HUES48 (cell line): ENCODE results near the gene SH3RF1.

ENCODE experiments used
- H3K27ac ChIP-seq: one replicate; pipeline ENCODE4 v1.7.0; 2013; ENCODE audit warnings: low read depth, low read length, inconsistent platforms
- H3K27me3 ChIP-seq: 2 replicates; pipeline ENCODE4 v1.6.1; 2013; ENCODE audit warnings: mild to moderate bottlenecking, low read length; ENCODE audit not compliant: control insufficient read depth, insufficient read depth
- H3K36me3 ChIP-seq: 2 replicates; pipeline ENCODE4 v1.6.1; 2013; ENCODE audit warnings: low read length; ENCODE audit not compliant: control insufficient read depth, insufficient read depth
- H3K4me1 ChIP-seq: 2 replicates; pipeline ENCODE4 v1.6.1; 2013; ENCODE audit warnings: mild to moderate bottlenecking, low read length; ENCODE audit not compliant: control insufficient read depth, insufficient read depth
- H3K4me3 ChIP-seq: 2 replicates; pipeline ENCODE4 v1.5.1; 2013; ENCODE audit warnings: mild to moderate bottlenecking, low read depth, low read length
- H3K9ac ChIP-seq: 2 replicates; pipeline ENCODE4 v1.6.1; 2013; ENCODE audit warnings: mild to moderate bottlenecking, low read depth, low read length, moderate library complexity
- H3K9me3 ChIP-seq: 2 replicates; pipeline ENCODE4 v1.6.1; 2013; ENCODE audit warnings: low read length; ENCODE audit not compliant: control insufficient read depth, insufficient read depth

SH3RF1 gene

DNA sequence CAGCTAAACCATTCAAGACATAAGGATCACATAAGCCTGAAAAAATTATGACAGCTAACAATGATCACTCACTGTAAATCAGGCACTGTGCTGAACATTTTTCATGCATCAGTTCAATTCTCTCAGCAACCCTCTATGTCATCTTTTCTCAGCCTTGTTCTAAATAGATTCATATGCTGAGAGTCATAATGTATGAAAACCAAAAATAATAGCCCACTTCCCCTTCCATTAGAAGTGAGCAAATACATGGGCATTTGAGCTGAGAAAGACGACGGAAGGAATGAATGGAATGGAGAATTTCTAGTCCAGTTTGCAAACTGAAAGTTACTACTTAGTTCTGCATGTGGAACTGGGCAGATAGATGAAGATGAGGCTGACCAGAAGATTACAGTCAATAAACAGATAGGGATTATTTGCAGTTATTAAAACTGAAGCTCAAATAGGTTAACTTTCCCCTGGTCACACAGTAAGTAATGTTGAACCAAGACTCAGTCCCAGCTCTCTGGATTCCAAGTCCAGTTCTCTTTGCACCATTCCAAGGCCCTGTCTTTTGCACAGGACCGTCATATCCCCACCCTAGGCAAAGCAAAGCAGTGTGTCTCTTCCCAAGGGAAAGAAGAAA is 1.6 kb upstream of the SH3RF1 start:
- no peak overlapping the region for H3K9ac ChIP-seq
- H3K4me1 ChIP-seq = peaks cover 36% of the 10 kb centered on the region
- peaks cover 13% of the 10 kb centered on the region for H3K27me3 ChIP-seq
- H3K36me3 ChIP-seq = no peaks in the 10 kb centered on the region
- H3K27ac ChIP-seq = no peak overlapping the region
- no peaks in the 10 kb centered on the region for H3K9me3 ChIP-seq
- peak overlapping the region; percentile 79; the same call in 1 of the 2 replicates for H3K4me3 ChIP-seq

DNA sequence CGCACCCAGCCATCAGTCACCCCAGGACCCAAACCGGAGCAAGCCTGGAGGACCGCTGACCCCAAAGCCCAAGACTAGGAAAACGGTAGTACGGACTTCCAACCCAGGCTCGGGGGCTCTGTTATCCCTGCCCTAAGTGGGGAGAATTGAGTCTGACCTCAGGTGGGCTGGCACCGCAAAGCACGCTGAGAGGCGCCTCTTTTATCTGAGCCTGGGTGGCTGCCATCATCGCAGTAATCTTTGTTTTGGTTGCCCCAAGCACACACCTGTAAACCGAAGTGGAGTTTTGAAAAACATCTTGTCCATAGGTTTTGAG is 894 bp upstream of the SH3RF1 start:
- Histone ChIP-seq H3K27me3 (peaks cover 13% of the 10 kb centered on the region), H3K4me1 (peaks cover 38% of the 10 kb centered on the region), H3K9me3 (no peaks in the 10 kb centered on the region), H3K4me3 (peak overlapping the region; percentile 79), H3K27ac (peak overlapping the region; percentile 1), H3K9ac (peak overlapping the region; percentile 71), H3K36me3 (no peaks in the 10 kb centered on the region)

DNA sequence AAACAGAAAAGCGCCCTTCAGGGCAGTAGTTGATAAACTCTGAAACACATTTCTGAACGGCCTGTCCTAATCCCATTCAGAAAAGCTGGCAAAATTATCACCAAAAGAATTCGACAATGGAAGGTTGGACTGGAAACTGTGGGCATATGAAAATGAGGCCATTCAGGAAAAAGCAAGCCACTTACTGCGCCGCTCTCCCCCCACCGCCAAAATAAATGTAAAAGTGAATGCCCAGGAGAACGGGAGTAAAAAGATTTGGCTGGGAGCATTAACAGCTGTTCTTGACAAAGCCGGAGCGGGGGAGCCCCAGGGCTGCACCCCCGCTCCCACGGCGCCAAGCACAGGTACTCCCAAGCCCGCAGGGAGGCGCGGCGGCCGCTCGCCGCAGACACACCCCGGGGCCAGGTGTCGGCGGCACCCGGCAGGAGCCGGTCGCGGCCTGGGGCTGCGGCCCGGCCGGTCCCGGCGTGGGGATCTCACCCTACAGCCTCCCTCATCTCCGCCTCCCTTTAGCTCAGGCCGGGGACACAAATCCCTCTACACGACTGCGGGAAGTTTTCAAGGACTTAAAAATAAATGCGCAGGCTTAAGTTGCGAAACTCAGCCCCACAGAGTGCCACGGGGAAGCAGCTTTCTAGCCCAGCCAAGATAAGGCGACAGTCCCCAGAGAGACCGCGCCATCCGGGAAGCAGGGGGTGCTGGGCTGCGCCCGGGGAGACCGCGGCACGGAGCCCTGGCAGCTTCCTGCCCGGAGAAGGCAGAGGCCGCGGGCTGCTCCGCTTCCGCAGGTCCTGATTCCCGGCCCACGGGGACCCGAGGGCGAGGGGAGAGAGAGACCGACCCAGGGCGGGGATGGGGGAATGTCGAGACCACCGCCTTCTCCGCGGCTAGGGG is 593 bp downstream of the SH3RF1 start:
- Histone ChIP-seq H3K36me3 (no peaks in the 10 kb centered on the region), H3K27me3 (peaks cover 13% of the 10 kb centered on the region), H3K27ac (peak overlapping the region; percentile 73), H3K4me1 (peaks cover 43% of the 10 kb centered on the region), H3K9ac (peak overlapping the region; percentile 71), H3K4me3 (peak overlapping the region; percentile 79), H3K9me3 (no peaks in the 10 kb centered on the region)

DNA sequence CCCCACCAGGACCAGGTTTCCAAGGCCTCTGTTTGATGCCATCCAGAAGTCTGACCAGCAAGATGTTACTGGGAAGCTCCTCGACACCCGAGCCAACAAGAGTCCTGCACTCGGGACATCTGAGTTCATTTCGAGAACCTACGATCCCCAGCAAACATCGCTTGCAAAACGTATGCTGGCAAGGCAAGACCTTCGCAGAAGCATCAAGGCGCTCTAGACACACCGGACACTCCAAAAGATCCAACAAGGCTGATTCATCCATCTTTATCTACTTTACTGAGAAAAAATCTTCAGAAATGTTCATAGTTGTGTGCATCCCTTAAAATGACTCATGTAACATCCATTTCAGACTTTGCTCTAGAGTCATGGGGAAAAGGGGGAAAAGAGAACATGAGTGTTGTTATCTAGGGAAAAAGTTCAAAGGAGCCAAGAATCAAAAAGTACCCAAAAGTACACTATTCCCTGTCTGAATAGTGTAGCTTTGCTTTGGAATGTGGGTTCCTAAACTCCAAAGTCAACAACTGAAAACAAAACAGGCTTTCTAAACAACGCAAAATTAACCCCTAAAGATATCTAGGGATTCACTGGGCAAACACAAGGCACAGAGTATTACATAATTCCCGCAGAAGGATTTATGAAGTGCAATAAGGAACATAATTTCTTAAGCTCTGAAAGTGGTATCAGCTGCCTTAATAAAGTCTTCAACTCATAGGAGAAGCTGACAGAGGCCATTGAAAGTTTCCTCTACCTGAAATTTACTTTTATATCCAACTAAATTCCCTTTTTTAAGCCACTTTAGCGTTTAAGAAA is 1.6 kb downstream of the SH3RF1 start:
- H3K36me3 ChIP-seq = peaks cover 4% of the 10 kb centered on the region
- H3K4me3 ChIP-seq = peak overlapping the region; percentile 79
- H3K27me3 ChIP-seq = peaks cover 13% of the 10 kb centered on the region
- no peaks in the 10 kb centered on the region for H3K9me3 ChIP-seq
- H3K4me1 ChIP-seq = peaks cover 43% of the 10 kb centered on the region
- peak overlapping the region; percentile 31 for H3K27ac ChIP-seq
- no peak overlapping the region for H3K9ac ChIP-seq

DNA sequence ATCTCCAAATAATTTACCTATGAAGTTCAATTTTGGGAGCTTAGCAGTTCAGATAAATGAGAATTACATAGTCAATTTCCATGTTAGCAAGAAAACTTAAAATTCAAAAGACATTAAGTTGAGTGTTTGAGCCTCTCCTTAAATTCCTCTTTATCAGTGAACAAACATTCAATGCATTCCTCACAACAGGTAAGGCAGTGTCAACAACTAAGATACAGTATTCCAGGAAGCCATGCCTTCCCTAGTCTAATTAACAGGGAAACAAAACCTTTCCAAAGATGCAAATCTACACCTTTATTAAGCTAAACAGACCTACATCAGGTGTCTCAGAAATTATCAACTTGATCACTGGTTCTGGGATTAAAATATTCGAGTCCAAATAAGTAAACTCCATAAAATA is 3.7 kb downstream of the SH3RF1 start:
- peaks cover 7% of the 10 kb centered on the region for H3K27me3 ChIP-seq
- peak overlapping the region; percentile 71 for H3K27ac ChIP-seq
- H3K36me3 ChIP-seq = peaks cover 10% of the 10 kb centered on the region
- peak overlapping the region; percentile 43 for H3K4me3 ChIP-seq
- peaks cover 38% of the 10 kb centered on the region for H3K4me1 ChIP-seq
- H3K9ac ChIP-seq = peak overlapping the region; percentile 20; the same call in 1 of the 2 replicates
- no peaks in the 10 kb centered on the region for H3K9me3 ChIP-seq

DNA sequence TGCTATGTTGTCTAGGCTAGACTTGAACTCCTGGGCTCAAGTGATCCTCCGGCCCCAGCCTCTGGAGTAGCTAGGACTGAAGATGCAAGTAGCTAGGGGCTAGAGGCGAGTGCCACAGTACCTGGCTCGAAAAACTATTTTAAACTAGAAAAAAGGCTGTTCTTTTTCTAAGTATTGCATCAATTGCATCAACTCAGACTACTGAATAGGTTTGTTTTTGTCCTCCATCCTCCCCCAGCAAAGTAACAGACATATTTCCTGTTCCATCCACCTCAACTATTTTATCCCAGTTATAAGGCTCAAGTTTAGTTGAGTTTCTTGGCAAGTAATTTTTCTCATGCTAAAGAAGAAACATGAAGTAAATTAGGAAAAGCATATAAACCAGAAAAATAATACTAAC is 4.1 kb downstream of the SH3RF1 start:
- Histone ChIP-seq H3K27ac (peak overlapping the region; percentile 71), H3K27me3 (peaks cover 3% of the 10 kb centered on the region; the same call in 1 of the 2 replicates), H3K9me3 (no peaks in the 10 kb centered on the region), H3K9ac (0 out of 2 replicates have a peak overlapping the region, but pooled peaks have one; percentile 13), H3K36me3 (peaks cover 10% of the 10 kb centered on the region), H3K4me1 (peaks cover 34% of the 10 kb centered on the region), H3K4me3 (peak overlapping the region; percentile 43)

DNA sequence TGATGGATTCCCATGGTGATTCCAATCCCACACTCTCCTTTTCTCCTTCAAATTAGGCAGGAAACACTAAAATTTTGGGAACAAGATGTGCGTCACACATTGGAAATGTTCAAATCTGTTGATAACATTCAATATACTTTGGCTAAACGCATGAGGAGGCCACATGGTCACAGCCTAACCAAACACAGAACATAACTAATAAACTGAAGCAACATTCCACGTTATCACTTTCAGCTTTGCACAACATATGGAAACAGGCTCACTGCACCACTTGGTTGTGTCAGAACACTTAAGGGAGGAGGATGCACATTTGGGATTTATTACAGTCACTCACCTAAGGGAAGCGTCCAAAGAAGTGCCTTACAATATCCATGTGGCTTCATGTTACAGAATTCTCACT is 4.7 kb downstream of the SH3RF1 start:
- H3K4me3 ChIP-seq = no peak overlapping the region
- no peaks in the 10 kb centered on the region for H3K27me3 ChIP-seq
- no peak overlapping the region for H3K27ac ChIP-seq
- H3K9ac ChIP-seq = no peak overlapping the region
- peaks cover 39% of the 10 kb centered on the region for H3K4me1 ChIP-seq
- H3K9me3 ChIP-seq = no peaks in the 10 kb centered on the region
- peaks cover 10% of the 10 kb centered on the region for H3K36me3 ChIP-seq

DNA sequence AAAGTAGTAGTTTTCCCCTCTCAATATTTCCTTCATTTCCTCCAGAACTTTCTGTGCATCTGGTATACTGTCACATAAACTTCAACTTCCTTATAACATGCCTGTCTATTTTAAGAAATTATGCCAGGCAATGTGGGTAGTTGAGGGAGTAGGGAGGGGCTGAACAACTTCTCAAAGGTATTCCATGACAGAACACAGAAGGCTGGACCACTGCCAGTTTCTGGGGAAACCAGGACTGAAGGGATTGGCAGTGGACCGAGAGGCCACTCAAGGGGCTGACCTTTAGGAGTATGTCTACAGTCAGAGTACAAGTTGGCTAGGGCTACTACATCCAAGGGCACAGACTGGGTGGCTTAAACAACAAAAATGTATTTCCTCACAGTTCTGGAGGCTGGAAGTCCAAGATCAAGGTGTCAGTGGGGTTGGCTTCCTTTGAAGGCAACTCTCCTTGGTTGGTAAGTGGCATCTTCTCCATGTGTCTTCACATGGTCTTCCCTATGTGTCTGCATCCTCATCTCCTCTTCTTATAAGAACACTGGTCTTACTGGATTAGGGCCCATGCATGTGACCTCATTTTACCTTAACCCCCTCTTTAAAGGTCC is 6.9 kb downstream of the SH3RF1 start:
- H3K4me3 ChIP-seq = no peak overlapping the region
- H3K9me3 ChIP-seq = no peaks in the 10 kb centered on the region
- H3K4me1 ChIP-seq = peaks cover 44% of the 10 kb centered on the region
- peaks cover 10% of the 10 kb centered on the region for H3K36me3 ChIP-seq
- no peaks in the 10 kb centered on the region for H3K27me3 ChIP-seq
- H3K27ac ChIP-seq = no peak overlapping the region
- H3K9ac ChIP-seq = no peak overlapping the region

DNA sequence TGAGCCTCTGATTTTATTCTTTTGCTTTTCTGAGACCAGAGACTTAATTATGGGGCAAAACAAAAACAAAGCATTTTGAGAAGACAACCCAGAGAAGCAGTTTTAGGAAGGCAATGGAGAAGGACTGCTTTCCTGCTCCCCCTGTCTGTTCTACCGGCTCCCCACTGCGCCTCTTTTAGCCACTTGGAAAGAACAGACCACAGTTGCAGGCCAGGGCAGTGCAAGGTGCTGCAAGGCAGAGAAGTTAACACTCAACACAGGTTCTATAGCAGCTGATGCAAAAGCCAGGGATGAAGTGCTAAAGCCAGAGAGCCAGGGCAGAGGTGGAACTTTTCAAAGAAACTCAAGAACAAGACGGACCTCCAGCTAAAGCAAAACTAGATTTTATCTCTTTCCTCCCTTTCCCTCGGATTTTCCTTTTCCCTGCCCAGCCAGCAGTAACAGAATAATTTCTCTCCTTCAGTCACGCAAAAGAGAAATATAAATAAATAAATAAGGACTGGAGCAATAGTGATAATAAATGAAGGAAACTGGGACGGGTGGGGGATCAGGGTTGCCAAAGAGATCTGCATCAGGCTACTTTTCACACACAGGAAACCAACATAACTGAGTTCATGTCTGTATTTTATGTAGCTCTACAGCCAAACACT is 10.4 kb downstream of the SH3RF1 start:
- no peaks in the 10 kb centered on the region for H3K27me3 ChIP-seq
- H3K9me3 ChIP-seq = no peaks in the 10 kb centered on the region
- H3K4me1 ChIP-seq = peaks cover 29% of the 10 kb centered on the region
- H3K27ac ChIP-seq = no peak overlapping the region
- H3K36me3 ChIP-seq = peaks cover 10% of the 10 kb centered on the region
- H3K9ac ChIP-seq = no peak overlapping the region; the same call in 1 of the 2 replicates
- H3K4me3 ChIP-seq = no peak overlapping the region

DNA sequence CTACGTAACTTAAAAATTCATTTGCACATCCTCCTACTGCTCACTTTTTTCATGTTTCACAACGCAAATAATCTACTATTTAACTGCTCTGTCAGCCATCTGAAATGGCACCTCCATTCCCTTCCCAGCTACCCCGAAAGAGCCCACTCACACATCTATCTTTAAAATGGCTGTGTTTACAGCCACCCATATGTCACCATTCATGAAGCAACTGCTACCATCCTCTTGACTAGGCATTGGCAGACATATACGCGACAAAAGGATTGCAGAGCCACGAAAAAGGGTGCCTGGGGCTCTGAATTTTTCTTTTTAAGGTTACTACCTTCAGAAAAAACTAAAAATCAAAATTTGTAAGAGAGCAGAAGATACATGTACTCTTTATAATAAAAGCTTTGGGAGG is 11.5 kb downstream of the SH3RF1 start:
- Histone ChIP-seq H3K36me3 (peaks cover 6% of the 10 kb centered on the region), H3K4me1 (peaks cover 38% of the 10 kb centered on the region), H3K4me3 (no peak overlapping the region), H3K27ac (no peak overlapping the region), H3K9me3 (no peaks in the 10 kb centered on the region), H3K27me3 (no peaks in the 10 kb centered on the region), H3K9ac (no peak overlapping the region)
